Smooth muscle cell (in vitro differentiated cells): ENCODE measurements around the gene ACOT11. TPM values are rescaled to one million over a fixed set of nuclear protein-coding genes. Genes with fewer than 3 reads are reported as not detected.

Experiments
- DNase-seq: peaks from one replicate; lab custom pipeline; 2025; ENCODE audit not compliant: unreplicated experiment; lab: John Stamatoyannopoulos, UW
- H2AFZ ChIP-seq: fragments of 200-600 bp; sonication (generic); 2 replicates; pipeline ENCODE4 v1.6.0; 2016; ENCODE audit warnings: antibody characterized with exemption, low read depth, mild to moderate bottlenecking
- H3F3A ChIP-seq: fragments of 200-600 bp; sonication (generic); 2 replicates; pipeline ENCODE4 v1.6.0; 2017; ENCODE audit warnings: antibody characterized with exemption, low read depth
- H3K27ac ChIP-seq: fragments of 200-600 bp; sonication (generic); 2 replicates; pipeline ENCODE4 v1.5.1; 2016; ENCODE audit warnings: low read depth, mild to moderate bottlenecking
- H3K27me3 ChIP-seq: fragments of 200-600 bp; sonication (generic); 2 replicates; pipeline ENCODE4 v1.6.1; 2016; ENCODE audit warnings: low read depth, mild to moderate bottlenecking
- H3K36me3 ChIP-seq: fragments of 200-600 bp; sonication (generic); 2 replicates; pipeline ENCODE4 v1.5.1; 2016; ENCODE audit warnings: low read depth
- H3K4me1 ChIP-seq: fragments of 200-600 bp; sonication (generic); 2 replicates; pipeline ENCODE4 v1.5.1; 2016; ENCODE audit warnings: low read depth
- H3K4me2 ChIP-seq: fragments of 200-600 bp; sonication (generic); 2 replicates; pipeline ENCODE4 v1.6.0; 2016; ENCODE audit warnings: mild to moderate bottlenecking
- H3K4me3 ChIP-seq: fragments of 200-600 bp; sonication (generic); 2 replicates; pipeline ENCODE4 v1.5.1; 2016; ENCODE audit warnings: mild to moderate bottlenecking
- H3K79me2 ChIP-seq: fragments of 200-600 bp; sonication (generic); 2 replicates; pipeline ENCODE4 v1.6.0; 2016; ENCODE audit warnings: low read depth, mild to moderate bottlenecking
- H3K9ac ChIP-seq: fragments of 200-600 bp; sonication (generic); 2 replicates; pipeline ENCODE4 v1.6.0; 2016; ENCODE audit warnings: low read depth
- H3K9me3 ChIP-seq: fragments of 200-600 bp; sonication (generic); replicated peaks from 2 replicates; pipeline ENCODE4 v1.5.1; 2016; ENCODE audit warnings: low read depth
- H4K20me1 ChIP-seq: fragments of 200-600 bp; sonication (generic); 2 replicates; pipeline ENCODE4 v1.6.0; 2016; ENCODE audit warnings: low read depth
- WGBS: methylation state at CpG from one replicate; pipeline ENCODE4 v1.1.7; 2016; ENCODE audit warnings: low lambda C conversion rate; 5-methylcytosine and 5-hydroxymethylcytosine counted together
- polyA plus RNA-seq: library from polyadenylated mRNA; unstranded; fragments of >200 nt; fragmentation: Nextera tagmentation; extraction: Ambion mirVana; gene quantifications from 2 replicates; pipeline ENCODE4 v1.2.1, GENCODE V29; 2016
- total RNA-seq: library from RNA; depleted of rRNA; stranded (reverse); fragments of >200 nt; gene quantifications from 2 replicates; pipeline ENCODE4 v1.2.3, GENCODE V29; 2014
- TF ChIP-seq, protein P1 (sequence below): fragments of 200-600 bp; sonication (generic); IDR thresholded peaks from 2 replicates; pipeline ENCODE4 v1.5.1; 2017; ENCODE audit warnings: borderline replicate concordance, mild to moderate bottlenecking, antibody characterized with exemption; ENCODE audit not compliant: insufficient read depth, poor library complexity, severe bottlenecking

Gene ACOT11
- total and polyA plus RNA-seq, 2 experiments from 2014 or later = 1.6 to 4.8 TPM

DNA sequence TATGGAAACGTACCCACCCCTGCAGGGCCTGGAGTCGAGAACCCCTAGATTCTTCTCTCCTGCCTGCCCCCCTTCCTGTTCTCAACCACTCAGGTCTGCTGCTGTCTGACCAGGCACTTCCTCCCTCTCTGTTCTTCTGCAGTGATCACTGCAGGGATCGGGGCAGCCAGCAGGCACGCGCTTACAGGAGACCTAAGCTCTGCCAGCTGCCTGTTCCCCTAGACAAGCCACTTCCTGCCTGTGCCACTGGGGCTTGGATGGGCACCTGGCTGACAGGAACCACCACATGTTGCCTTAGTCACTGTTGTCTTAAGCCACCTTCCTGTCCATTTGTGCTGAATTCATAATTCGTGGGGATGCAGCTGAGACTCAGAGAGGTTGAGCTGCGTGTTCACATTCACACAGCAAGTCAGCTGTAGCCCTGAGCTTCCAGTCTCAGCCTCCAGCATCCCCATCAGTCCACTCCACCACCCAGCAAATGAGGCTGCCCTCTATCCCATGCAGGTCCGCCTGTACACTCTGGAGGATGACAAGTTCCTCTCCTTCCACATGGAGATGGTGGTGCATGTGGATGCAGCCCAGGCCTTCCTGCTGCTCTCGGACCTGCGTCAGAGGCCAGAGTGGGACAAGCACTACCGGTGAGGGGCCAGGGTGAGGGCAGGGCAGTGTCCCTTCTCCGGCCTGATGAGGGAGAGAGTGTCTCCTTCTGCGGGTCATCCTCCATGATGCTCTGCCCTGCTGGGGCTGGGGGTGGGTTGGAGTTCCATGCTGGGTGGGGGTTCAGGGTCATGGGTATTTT is 56.7 kb downstream of the ACOT11 start:
- no peaks in the 10 kb centered on the region for H3K79me2 ChIP-seq
- H3K4me2 ChIP-seq = no peak overlapping the region
- no peak overlapping the region for H3K27ac ChIP-seq
- H3K27me3 ChIP-seq = no peaks in the 10 kb centered on the region
- H4K20me1 ChIP-seq = no peaks in the 10 kb centered on the region
- no peak overlapping the region for H3K4me3 ChIP-seq
- no peaks in the 10 kb centered on the region for H3F3A ChIP-seq
- no peaks in the 10 kb centered on the region for H3K36me3 ChIP-seq
- no peak overlapping the region for H3K9ac ChIP-seq
- WGBS = 91% methylated on average over 13 of the region's 13 CpGs
- no peak for DNase-seq
- no peaks in the 10 kb centered on the region for H3K4me1 ChIP-seq
- no peaks in the 10 kb centered on the region for H3K9me3 ChIP-seq
- H2AFZ ChIP-seq = no peak overlapping the region
- TF ChIP-seq, protein P1, sequence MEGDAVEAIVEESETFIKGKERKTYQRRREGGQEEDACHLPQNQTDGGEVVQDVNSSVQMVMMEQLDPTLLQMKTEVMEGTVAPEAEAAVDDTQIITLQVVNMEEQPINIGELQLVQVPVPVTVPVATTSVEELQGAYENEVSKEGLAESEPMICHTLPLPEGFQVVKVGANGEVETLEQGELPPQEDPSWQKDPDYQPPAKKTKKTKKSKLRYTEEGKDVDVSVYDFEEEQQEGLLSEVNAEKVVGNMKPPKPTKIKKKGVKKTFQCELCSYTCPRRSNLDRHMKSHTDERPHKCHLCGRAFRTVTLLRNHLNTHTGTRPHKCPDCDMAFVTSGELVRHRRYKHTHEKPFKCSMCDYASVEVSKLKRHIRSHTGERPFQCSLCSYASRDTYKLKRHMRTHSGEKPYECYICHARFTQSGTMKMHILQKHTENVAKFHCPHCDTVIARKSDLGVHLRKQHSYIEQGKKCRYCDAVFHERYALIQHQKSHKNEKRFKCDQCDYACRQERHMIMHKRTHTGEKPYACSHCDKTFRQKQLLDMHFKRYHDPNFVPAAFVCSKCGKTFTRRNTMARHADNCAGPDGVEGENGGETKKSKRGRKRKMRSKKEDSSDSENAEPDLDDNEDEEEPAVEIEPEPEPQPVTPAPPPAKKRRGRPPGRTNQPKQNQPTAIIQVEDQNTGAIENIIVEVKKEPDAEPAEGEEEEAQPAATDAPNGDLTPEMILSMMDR = no peak

DNA sequence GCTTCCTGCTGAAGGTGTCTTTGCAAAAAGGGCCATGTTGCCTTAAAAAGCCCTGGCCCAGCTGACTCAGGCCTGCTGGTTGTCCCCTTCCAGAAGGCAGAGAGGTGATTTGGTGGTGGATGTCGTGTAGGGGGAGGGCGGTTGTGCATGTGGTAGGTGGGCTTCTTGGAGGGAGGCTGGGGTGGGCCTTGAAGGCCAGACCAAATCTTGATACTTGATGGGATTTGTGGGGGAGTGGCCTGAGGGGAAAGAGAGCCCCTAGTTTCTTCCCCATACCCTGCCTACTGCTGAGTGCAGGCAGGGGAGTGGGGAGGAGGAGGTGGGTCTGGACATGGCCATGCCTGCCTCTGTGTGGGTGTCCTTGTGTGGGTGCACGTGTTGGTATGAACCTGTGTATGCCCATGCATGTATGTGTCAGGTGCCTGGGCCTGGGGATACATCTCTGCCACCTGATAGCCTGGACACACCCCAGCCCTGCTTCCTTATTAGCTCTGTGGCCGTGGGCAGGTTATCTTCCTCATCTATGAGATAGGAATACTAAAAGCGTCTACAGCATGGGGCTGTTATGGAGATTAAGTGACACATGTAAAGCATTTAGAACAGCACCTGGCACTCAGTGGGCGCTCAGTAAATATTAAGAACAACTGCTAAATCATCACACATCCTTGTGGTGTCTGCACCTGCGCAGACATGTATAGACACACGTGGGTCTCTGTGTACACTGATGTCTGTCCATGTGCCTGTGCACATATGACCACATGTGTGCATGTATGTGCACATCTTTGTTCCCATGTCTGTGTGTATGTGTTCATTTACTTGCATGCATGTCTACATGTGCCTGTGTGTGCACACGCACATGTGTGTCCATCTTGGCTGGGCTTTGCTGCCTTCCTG is 58.3 kb downstream of the ACOT11 start:
- Histone ChIP-seq H3K4me3 (no peak overlapping the region), H3K9me3 (no peaks in the 10 kb centered on the region), H3K9ac (no peak overlapping the region), H3K27me3 (no peaks in the 10 kb centered on the region), H4K20me1 (no peaks in the 10 kb centered on the region), H3K4me1 (no peaks in the 10 kb centered on the region), H3K27ac (no peak overlapping the region), H3K4me2 (no peak overlapping the region), H3F3A (no peaks in the 10 kb centered on the region), H3K36me3 (no peaks in the 10 kb centered on the region), H2AFZ (no peak overlapping the region), H3K79me2 (no peaks in the 10 kb centered on the region)
- TF ChIP-seq, protein P1 = no peak
- 90% methylated on average over 9 of the region's 9 CpGs for WGBS
- no peak for DNase-seq

DNA sequence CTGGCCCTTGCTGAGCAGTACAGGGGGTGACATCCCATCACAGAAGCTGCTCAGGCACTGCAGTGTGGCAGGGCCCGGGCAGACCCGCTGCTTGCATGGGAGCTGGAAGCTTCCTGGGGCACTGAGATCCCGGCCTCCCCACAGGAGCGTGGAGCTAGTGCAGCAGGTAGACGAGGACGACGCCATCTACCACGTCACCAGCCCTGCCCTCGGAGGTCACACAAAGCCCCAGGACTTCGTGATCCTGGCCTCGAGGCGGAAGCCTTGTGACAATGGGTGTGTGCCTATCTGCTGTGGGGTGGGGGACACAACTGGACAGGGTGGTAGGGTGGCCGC is 58.9 kb downstream of the ACOT11 start:
- no peak overlapping the region for H3K4me2 ChIP-seq
- no peaks in the 10 kb centered on the region for H4K20me1 ChIP-seq
- no peaks in the 10 kb centered on the region for H3K9me3 ChIP-seq
- no peaks in the 10 kb centered on the region for H3K79me2 ChIP-seq
- no peak for DNase-seq
- H3K4me3 ChIP-seq = no peak overlapping the region
- no peaks in the 10 kb centered on the region for H3K4me1 ChIP-seq
- no peaks in the 10 kb centered on the region for H3F3A ChIP-seq
- no peaks in the 10 kb centered on the region for H3K36me3 ChIP-seq
- no peaks in the 10 kb centered on the region for H3K27me3 ChIP-seq
- WGBS = 95% methylated on average over 13 of the region's 13 CpGs
- TF ChIP-seq, protein P1 = no peak
- no peak overlapping the region for H2AFZ ChIP-seq
- H3K27ac ChIP-seq = no peak overlapping the region
- H3K9ac ChIP-seq = no peak overlapping the region
